Central memory CD4-positive, alpha-beta T cell (primary cell): ENCODE data around the gene C11orf91.
"Not testable (repeated sequence)": the region's sequence is repeated elsewhere in the genome, so short reads cannot be mapped to it uniquely, and the experiment has no call there.

Experiments
- DNase-seq: peaks from one replicate; pipeline ENCODE4 v3.0.0; 2022

C11orf91 gene

GRCh38 chr11:33668468-33668825 lies 32.2 kb downstream of the C11orf91 start:
- no peak for DNase-seq

GRCh38 chr11:33667819-33668467 lies 32.7 kb downstream of the C11orf91 start:
- no peak for DNase-seq

GRCh38 chr11:33665350-33666106 lies 35.1 kb downstream of the C11orf91 start:
- DNase-seq = no peak

GRCh38 chr11:33664827-33665226 lies 35.8 kb downstream of the C11orf91 start:
- DNase-seq = no peak

DNA sequence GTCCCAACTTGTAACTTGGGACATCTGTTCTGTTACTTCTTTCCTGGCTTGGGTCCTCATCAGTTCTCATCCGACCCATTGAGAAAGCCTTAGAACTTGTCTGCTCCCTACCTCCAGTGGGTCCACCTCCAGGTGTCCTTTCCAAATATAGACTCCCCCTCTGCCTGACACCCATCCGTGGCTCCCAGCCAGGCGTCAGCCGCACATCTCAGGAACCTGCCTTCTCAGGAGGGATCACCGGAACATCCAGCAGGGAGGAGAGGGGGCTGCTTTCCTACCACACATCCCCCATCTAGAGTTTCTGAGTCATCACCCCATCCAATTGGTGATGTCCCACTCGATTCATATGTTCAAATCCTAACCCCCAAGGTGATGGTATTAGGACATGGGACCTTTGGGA lies 36.5 kb downstream of the C11orf91 start:
- DNase-seq = no peak

DNA sequence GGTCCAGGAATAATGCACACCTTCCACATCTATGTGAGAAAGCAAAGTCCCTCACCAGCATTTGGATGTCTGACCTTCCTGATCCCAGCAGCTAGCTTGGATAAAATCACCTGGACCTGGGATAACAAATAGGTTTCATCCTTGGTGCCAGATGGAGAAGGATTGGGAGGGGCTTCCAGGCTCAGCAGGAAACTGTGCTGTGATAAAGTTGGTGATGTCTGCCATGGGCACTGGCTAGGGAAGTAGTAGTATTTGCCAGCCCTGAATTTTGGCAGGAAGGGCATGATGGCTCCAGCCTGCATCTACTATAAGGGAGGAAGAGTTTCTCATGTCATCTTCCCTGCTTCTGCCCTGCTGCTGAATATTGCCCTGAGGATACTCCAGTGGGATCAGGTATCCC lies 37.5 kb downstream of the C11orf91 start:
- no peak for DNase-seq

- not testable (repeated sequence) for DNase-seq
Observed at GRCh38 chr11:33661526-33661925, 39.1 kb downstream of the C11orf91 start.

DNA sequence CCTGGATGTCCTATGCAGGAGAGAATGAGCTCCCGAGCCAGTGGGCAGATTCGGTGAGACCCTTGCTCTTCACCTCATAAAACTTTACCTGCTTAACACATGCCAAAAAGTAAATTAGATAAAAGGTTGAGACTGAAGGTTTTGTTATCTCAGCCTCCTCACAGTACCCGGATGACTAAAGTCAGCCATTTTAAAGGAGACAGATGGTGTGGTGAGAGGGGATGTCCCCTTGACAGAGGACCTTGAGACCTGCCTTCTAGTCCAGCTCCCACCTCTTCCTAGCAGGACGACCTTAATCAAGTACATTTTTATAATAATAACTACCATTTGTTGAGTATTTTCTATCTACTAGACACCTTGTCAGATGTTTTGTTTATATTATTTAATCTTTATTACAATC lies 39.7 kb downstream of the C11orf91 start:
- no peak for DNase-seq

- DNase-seq = no peak
Observed at GRCh38 chr11:33659370-33660139, 41.1 kb downstream of the C11orf91 start.

- DNase-seq = no peak
Observed at GRCh38 chr11:33658195-33658900, 42.3 kb downstream of the C11orf91 start.

DNA sequence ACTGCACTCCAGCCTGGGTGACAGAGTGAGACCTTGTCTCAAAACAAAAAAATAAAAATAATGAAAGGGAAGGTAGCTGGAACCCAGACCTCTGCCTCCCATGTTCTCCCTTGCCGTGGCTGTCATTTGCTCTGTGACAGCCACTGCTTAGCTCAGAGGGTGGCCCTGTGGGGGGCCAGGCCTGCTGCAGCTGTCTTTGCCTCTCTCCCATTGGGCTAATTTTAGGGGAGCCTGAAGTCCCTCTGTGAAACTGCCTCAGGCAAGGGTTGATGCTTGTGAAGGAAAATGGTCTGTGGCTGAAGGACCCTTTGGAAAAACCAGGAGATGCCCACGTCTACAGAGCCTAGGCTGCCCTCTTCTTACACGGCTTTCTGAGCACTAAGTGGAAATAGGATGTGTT lies 42.9 kb downstream of the C11orf91 start:
- no peak for DNase-seq

DNA sequence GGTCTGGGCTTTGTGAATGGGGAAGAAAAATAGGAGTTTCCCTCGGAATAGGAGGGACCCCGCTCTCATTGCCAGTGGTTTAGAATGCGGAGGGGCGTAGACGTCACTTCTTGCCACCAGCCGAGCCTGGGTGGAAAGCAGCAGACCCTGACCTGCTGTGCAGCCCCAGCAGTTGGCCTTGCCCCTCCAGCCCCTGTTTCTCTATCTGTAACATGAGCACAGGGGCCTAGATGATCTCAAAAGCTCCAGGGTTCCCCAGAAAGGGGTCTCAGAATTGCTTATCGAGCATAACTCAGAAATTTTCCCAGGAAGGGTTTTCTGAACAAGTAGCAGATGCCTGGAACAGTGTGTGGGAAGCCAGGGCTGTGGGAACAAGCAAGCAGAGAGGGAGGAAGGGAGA lies 43.9 kb downstream of the C11orf91 start:
- DNase-seq = no peak

DNA sequence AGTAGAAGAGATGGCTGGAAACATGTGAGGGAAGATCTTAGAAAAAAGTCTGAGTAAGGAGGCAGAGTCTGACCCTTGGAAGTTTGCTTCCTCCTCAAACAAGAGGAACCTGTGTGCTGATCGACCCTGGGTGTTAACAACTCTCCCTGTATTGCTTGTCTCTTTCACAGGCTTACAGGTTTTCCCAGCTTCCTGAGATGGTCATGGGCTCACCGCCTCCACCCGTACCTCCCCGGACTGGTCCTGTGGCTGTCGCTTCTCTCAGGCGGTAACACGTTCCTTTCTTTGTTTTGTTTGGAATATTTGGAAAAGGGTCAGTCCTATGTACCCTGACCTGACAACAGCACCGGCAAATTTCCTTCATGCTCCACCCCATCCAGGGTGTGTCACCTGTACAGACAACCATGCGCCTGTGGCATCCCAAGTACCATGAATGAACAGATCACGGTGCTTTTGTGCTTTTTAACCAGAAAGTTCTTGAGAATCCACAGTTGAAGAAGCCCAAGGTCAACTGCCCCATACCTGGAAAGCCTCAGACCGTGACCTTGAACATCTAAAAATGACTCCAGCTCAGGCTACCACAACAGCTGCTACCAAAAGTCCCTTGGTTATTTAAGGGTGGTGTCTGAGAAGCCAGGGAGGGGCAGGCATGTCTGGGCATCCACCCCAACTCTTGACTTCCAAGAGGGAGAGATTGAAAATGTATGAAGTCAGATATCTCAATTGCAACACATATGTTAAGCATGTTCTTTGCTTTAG lies 44.6 kb downstream of the C11orf91 start:
- DNase-seq = no peak

DNA sequence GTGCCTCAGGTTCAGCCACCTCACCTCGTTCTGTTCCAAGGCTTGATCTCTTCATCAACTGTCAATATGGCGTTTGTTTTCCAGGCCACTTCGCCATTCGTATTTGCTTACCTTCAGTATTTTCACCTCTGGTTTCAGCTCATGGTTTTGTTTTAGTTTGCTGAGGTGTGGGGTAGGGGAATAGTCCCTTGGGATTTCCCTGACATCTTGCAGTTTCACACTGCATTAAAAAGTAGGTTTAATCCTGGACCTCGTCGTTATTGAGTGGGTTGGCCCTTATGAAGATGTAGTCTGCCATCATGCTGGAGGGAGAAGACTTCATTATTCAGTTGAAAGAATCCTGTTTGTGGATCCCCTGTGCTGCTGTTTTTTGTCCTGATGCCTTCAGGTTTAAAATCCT lies 46.0 kb downstream of the C11orf91 start:
- DNase-seq = no peak

GRCh38 chr11:33652930-33653329 lies 47.7 kb downstream of the C11orf91 start:
- no peak for DNase-seq

DNA sequence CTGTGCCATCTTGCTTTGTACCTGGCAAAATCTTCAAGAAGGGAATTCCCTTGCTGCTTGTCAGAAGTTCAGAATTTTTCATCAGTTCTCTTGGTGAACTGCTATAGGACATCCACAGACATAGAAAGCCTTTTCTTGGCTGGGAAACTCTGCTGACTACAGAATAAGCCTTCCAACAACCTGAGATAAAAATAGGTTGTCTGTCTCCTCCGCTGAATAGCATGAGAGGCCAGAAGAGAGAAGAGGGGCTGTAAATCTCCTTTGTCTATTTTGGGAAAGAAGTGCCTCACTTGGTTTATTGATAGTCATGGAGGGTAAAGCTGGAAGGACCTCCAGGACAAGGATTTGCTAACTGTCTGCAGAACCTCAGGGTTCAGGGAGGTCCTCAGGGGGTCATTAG lies 48.2 kb downstream of the C11orf91 start:
- no peak for DNase-seq

GRCh38 chr11:33651990-33652389 lies 48.6 kb downstream of the C11orf91 start:
- DNase-seq = no peak

DNA sequence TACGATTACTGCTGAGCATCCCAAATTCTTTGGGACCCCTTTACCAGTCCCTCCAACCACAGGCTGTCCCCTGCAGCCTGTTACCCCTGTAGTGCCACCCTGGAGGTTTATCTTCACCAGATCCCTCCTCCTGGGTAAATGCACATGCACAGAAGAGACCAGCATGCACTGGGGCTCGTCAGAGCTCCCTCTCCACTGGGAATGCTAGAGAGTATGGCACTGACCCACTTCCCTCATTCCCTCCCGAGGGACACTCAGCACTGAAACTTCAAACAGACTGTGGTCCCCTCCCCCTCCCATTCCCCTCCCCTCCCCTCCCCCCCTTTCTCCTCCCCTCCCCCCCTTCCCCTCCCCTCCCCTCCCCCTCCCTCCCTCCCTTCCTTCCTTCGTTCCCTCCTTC lies 49.1 kb downstream of the C11orf91 start:
- no peak for DNase-seq

DNA sequence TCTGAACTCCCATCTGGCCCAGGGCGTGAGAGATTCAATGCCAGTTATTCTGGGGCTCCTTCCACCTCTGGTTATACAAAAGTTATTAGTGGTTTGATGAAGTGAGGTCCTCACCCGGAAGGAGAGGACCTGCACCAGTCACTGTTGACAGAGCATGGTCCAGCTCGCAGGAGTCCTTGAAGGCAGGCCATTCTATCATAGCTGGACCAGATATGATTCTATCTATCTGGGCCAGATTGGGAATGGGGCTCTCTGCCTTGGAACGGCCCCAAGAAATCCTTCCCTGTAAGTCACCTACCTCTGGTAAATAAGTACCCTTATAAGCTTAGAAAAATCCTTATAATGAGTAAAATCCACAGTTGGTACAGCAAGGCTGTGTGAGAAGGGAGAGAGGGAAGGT lies 50.7 kb downstream of the C11orf91 start:
- no peak for DNase-seq
